Breast epithelium (tissue), 3 donors: ENCODE measurements around the gene CKAP2.
"Not testable (repeated sequence)": the region's sequence is repeated elsewhere in the genome, so short reads cannot be mapped to it uniquely, and the experiment has no call there.

ENCODE experiments used
- POLR2AphosphoS5 ChIP-seq, 3 donors: sonication (generic); formaldehyde crosslinking; IDR thresholded peaks; one replicate each; pipeline ENCODE4 v1.6.1; 2017; ENCODE audit warnings: antibody characterized with exemption in 3 of 3
- TF ChIP-seq, protein P1 (sequence below), 3 donors: fragments of 450-650 bp; IDR thresholded peaks; one replicate each; pipeline ENCODE4 v1.5.1; 2016 to 2017; ENCODE audit warnings: antibody characterized with exemption in 3 of 3, mild to moderate bottlenecking in 3 of 3, moderate library complexity in 3 of 3

DNA sequence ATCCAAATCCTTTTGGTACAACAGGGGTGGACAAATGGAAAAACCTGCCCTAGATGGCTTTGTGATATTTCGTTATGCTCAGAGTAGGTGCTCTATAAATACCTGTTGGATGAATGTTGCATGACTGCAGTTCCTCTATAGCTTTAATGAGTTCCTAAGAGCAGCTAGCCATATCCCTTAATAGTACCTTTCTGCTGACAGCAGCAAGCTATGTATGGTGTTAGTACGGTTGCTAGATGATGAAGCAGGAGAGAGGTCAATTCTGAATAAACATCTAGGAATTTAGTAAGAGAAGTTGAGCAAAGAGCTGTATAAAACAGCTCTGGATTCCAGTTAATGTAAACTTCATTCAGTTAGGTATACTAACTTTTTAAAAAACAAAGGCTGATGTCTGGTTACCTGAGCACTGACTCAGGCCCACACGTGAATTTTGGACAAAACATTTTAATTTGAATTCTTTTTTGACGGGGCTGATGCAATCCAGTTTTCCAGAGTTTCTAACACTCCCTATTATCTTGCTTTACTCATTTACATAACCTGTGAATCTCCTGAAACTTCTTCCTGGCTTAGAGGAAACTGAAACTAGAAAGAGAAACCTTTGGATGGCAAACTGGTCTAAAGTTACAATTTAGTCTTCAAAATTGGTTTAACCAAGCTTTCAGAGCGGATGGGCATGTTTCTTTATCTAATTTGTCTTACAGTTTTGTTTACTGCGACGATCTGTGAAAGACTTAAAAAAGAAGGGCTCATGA is 25.6 kb downstream of the CKAP2 start:
- TF ChIP-seq POLR2AphosphoS5 (IDR thresholded peaks at IDR 0.05), result not testable (repeated sequence)
- TF ChIP-seq, protein P1, sequence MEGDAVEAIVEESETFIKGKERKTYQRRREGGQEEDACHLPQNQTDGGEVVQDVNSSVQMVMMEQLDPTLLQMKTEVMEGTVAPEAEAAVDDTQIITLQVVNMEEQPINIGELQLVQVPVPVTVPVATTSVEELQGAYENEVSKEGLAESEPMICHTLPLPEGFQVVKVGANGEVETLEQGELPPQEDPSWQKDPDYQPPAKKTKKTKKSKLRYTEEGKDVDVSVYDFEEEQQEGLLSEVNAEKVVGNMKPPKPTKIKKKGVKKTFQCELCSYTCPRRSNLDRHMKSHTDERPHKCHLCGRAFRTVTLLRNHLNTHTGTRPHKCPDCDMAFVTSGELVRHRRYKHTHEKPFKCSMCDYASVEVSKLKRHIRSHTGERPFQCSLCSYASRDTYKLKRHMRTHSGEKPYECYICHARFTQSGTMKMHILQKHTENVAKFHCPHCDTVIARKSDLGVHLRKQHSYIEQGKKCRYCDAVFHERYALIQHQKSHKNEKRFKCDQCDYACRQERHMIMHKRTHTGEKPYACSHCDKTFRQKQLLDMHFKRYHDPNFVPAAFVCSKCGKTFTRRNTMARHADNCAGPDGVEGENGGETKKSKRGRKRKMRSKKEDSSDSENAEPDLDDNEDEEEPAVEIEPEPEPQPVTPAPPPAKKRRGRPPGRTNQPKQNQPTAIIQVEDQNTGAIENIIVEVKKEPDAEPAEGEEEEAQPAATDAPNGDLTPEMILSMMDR (IDR thresholded peaks at IDR 0.05), result not testable (repeated sequence)
